Head of caudate nucleus (tissue), 42 donors: Measurements from ENCODE around the gene TBC1D17.

Experiments used
- DNase-seq, 42 donors: peaks; one replicate each; pipeline versions ENCODE4 v3.0.0 to v3.0.0-alpha.2; 2020 to 2021; ENCODE audit warnings: mixed read lengths in 7 of 42
- intact Hi-C: fragments of 100-400 bp; cut with DNase I; formaldehyde crosslinking; loops from one replicate; pipeline ENCODE4 v1.15.0; 2022

TBC1D17 gene

DNA sequence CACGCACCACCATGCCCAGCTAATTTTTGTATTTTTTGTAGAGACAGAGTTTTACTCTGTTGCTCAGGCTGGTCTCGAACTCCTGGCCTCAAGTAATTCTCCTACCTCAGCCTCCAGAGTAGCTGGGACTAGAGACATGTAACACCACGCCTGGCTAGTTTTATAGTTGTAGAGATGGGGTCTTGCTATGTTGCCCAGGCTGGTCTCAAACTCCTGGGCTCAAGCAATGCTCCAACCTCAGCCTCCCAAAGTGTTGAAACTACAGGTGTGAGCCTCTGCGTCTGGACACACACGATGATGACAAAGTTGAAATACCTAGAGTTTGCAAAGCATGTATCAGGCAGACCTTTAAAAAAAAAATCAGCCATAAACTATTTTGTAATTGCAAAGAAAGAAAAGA is 31.1 kb upstream of the TBC1D17 start:
- no peak for DNase-seq
- intact Hi-C loops = no loop called here

DNA sequence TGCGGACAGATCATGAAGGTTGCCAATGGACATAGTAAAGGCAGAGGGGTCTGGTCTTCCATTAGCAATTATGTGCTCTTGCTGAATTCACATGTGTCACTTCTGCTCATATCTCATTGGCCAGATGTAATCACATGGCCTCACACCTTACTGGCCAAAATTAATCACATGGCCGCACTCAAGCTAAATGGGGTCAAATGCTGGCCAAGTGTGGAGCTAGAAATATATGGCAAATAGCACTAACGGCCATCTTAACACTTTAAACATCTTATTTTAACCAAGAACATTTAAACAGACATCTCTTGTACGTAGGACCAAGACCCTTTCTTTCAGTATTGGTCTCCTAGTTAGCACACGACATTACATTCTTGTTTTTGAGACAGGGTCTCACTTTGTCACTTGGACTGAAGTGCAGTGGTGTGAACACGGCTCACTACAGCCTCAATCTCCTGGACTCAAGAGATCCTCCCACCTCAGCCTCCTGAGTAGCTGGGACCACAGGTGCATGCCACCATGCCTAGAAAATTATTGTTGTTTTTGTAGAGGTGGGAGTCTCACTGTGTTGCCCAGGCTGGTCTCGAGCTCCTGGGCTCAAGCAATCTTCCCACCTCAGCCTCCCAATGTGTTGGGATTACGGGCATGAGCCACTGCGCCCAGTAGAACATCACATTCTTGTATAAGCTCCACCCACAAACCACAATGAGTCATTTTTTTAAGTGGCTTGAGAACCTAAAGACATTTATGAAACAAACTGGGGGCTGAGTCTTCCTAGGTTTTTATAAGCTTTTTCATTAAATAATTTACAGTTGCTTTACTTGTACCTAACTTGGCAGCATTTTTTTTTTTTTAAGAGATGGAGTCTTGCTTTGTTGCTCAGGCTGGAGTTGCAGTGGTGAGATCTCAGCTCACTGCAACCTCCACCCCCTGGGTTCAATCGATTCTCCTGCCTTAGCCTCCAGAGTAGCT is 29.5 kb upstream of the TBC1D17 start:
- intact Hi-C loops = no loop called here

DNA sequence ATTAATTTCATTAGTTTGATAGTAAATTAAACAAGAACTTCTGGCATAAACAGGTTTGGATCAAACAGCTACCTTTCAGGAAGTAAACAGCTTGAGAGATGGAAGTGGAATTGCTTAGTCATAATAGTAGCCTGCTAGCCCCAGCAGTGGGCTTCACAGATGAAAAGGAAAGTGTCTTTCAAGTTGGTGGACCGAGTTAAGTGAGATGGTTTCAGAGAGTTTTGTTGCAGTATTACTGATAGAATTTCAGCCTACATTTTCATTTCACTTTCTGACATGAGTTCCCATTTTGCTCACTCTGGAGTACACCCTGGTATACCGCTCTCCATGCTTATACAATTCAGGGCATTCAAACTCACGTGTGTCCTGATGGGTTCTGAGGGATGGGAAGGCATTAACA is 28.6 kb upstream of the TBC1D17 start:
- intact Hi-C loops = no loop called here

More for the DNA sequence above, 29.5 kb upstream of the TBC1D17 start:
- no peak for DNase-seq

DNA sequence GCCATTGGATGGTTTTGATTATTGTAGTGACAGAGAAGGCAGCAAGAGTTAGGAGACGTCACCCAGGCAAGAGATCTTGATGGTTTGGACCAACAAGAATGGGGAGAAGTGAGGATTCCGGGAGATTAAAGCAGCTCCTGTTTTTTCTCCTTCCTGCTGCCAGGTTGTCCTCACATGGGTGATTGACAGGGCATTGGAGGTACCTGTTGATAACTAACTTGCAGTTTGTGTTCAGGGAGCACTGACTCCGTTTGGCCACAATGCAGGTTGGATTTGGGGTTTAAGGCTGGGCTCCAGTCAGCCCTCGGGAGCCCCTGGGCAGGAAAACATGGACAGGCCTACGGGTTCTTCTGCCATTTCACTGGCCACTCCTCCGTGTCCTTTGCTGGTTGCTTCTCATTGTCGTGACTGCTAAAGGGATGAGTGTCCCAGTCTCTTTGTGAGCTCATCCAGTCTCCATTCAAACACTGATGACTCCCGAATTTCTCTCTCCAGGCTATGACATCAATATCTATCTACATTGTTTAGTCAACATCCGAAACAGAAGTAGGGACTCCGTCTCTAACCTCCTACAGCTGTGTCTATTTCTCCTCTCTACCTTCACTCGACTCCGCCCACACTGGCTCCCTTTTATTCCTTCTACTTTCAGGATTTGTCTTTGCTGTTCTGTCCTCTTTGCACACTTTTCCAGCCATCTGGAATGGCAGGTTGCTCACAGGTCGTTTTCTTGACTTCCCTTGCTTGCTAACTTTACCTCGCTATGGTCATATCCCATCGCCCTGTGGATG is 27.9 kb upstream of the TBC1D17 start:
- no peak for DNase-seq
- intact Hi-C loops = loop anchor here (5.0 kb wide), 1 partner anchor 32 kb away; the partner anchor contains the start of gene MED25

More for the DNA sequence above, 28.6 kb upstream of the TBC1D17 start:
- DNase-seq = no peak

DNA sequence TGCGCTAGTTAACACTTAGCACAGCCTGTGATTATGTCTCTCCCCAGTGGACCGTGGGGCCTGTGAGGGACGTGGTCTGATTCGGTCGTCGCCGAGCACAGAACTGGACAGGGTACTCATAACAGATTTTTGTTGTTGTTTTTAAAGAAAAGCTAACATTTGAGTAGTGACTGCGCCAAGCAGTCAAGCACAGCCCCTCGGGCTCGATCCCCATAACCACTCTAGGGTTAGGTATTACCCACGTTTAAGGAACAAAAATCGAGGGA is 27.3 kb upstream of the TBC1D17 start:
- intact Hi-C loops = loop anchor here (5.0 kb wide), 1 partner anchor 33 kb away; the partner anchor contains the start of gene MED25
- no peak for DNase-seq

DNA sequence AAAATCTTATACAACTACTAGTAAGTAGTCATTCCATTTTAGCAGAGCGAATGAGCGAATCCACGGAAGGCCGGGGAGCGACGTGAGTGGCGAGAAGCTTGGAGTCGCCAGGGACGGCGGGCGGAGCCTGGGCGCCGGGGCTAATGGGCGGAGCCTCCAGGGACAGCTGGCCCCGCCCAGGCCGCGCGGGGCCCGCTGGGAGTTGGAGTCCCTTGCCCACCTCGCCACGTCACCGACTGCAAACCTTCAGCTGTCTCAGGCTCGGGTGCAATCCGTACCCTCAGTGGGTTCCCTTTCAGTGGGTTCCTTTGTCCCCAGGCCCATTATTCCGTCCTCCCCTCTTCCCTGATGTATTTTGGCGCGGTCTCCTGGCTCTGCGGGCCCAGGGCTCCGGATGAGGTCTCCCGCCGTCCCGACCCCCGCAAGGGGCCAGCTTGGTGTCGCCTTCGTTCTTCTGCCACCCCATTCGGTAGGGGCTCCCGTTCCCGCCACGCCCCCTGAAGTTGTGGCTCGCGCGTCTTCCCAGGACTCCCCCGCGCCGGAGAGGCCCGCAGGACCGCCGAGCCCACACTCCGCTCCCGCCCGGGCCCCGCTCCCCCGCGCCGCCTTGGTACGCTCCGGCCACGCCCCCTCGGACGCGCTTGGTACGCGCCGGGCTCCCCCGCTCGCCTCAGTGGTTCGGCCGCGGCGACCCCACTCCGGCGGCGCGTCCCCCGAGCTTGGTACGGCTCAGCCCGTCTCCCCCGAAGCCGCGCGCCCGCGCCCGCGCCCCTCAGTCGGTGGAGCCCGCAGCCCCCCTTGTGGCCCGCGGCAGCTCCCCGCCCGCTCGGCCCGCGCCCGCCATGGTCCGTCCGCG is 26.8 kb upstream of the TBC1D17 start, which contains the start of gene PTOV1:
TSS of gene PTOV1 (plus strand) at position 673 of the 856 bp plus-strand sequence.
- intact Hi-C loops = loop anchor here (5.0 kb wide), 1 partner anchor 33 kb away; the partner anchor contains the start of gene MED25
- peak; percentile 86 to 98 (median 95) for DNase-seq

DNA sequence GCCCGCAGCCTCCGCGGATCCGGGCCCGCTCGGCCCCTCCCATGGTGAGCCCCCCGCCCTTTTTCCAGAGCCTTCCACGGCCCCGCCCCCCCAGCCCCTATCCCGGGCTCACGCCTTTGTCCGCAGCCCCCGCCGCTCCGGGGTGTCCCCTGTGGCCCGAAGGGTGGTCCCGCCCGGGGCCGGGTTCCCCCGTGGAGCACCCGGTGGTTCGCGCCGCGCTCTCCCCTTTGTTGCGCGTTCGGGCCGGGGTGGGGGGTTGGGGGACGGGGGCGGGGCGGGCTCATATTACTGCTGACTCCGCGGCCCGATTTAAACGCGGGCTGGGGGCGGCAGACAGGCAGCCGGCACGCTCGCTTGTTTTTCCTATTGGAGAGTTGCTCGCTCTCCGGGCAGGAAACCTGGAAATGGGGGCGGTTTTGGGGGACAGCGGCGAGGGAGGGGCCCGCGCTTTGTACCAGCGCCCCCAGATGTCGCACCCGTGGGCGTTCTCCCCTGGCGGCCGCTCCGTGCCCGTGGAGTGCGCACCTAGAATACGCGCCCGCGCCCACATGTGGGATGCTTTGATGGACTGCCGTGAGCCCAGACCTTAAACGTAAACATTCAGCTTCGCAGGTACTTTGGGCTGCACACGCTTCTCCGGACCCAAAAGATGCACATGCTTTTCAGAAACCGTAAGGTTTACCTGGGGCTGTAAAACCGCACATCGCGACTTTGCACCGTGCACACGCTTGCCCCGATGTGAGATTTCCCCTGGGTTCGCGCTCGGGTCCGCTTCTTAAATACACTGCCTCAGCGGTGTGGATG is 25.8 kb upstream of the TBC1D17 start:
- intact Hi-C loops = loop anchor here (5.0 kb wide), 1 partner anchor 34 kb away; the partner anchor contains the start of gene MED25

DNA sequence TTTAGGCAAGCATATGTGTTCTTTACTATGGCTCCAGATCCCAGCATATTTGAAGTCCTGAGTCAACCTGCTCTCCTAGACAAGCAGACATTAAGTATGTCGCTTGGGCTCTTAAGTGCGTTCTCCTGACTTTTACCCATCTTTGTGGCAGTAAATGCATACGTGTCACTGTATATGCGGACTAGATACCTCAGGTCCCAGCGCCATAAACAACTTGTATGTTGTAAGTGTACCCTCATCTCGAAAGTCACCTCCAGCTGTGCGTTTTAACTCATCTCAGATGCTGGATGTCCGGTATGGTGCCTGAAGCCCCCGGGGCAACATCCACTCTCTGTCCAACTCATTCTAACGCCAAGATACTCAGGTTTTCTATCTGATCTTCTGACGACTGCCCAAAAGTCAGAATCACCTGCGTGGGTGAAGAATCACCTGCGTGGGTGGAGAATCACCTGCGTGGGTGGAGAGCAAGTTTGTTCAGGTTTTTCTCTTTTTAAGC is 24.8 kb upstream of the TBC1D17 start:
- DNase-seq = no peak
- intact Hi-C loops = loop anchor here (5.0 kb wide), 1 partner anchor 35 kb away; the partner anchor contains the start of gene MED25

More for the DNA sequence above, 25.8 kb upstream of the TBC1D17 start:
- DNase-seq = peak in 18 of 42 donors; percentile 17 to 69 (median 49)

DNA sequence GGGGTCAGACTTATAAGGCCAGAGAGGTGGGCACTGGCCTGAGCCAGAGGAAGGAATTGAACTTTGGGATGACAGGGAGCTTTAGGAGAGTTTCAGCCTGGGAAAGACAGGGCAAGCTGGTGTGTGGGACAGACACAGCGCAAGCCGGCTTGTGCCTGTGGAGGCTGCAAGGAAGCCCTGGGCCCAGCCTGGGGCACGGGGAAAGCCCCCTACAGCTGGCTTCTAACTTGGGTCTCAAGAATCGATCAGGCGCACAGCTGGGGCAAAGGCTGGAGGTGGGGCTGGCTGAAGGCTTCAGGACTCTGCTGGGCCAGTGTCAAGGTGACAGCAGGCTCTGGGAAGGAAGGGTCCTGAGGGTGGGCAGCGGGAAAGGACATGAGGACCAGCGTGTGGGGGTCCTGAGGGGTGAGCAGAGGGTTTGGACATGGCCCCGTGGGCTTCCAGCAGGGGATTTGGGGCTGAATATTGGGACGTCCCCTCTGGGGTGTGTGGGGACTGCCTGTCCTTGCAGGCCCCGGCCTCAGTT is 23.6 kb upstream of the TBC1D17 start:
- intact Hi-C loops = loop anchor here (5.0 kb wide), 1 partner anchor 37 kb away; the partner anchor contains the start of gene MED25
- DNase-seq = no peak

DNA sequence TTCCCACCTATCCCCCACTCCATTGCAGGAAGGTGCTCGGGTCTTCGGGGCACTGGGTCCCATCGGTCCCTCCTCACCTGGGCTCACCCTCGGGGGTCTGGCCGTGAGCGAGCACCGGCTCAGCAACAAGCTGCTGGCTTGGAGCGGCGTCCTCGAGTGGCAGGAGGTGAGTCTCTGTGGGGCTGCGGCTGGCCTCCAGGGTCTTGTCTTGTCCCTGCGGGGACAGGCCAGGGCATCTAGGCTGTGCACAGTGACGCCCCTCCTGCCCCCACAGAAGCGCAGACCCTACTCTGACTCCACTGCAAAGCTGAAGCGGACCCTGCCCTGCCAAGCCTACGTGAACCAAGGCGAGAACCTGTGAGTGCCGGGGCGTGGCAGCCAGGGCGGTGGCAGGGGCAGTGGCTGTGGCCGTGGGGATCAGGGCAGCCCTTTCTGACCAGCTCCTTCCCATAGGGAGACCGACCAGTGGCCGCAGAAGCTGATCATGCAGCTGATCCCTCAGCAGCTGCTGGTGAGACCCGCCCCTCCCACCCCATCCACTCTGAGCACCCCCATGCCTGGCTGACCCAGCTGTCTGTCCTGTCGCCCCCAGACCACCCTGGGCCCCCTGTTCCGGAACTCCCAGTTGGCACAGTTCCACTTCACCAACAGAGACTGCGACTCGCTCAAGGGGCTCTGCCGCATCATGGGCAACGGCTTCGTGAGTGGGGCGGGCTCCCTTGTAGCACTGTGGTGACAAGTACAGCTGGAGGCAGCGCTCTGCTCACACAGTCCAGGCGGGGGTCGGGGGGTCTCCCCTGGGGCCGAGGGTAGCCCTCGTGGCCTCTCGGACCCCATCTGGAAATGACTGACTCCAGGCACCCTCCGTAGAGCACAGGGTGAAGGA is 22.9 kb upstream of the TBC1D17 start:
- no peak for DNase-seq
- intact Hi-C loops = loop anchor here (5.0 kb wide), 1 partner anchor 37 kb away; the partner anchor contains the start of gene MED25

DNA sequence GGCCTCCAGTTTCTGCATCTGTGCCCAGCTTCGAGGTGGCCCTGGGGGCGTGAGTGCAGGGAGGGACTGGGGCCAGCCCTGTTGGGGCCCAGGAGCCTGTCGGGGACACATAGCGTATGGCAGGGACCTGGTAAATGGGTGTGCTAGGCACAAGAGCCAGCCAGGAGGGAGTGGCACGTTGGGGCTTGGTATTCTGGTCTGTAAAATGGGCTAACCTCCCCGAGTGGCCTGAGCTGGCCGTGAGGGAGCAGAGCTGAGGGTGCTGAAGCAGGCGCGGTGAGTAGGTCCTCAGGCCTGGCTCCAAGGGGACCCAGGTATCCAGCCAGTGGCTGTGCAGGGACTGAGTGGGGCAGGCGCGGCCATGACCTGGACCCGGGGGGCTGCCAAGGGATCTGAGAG is 22.2 kb upstream of the TBC1D17 start:
- no peak for DNase-seq
- intact Hi-C loops = no loop called here

DNA sequence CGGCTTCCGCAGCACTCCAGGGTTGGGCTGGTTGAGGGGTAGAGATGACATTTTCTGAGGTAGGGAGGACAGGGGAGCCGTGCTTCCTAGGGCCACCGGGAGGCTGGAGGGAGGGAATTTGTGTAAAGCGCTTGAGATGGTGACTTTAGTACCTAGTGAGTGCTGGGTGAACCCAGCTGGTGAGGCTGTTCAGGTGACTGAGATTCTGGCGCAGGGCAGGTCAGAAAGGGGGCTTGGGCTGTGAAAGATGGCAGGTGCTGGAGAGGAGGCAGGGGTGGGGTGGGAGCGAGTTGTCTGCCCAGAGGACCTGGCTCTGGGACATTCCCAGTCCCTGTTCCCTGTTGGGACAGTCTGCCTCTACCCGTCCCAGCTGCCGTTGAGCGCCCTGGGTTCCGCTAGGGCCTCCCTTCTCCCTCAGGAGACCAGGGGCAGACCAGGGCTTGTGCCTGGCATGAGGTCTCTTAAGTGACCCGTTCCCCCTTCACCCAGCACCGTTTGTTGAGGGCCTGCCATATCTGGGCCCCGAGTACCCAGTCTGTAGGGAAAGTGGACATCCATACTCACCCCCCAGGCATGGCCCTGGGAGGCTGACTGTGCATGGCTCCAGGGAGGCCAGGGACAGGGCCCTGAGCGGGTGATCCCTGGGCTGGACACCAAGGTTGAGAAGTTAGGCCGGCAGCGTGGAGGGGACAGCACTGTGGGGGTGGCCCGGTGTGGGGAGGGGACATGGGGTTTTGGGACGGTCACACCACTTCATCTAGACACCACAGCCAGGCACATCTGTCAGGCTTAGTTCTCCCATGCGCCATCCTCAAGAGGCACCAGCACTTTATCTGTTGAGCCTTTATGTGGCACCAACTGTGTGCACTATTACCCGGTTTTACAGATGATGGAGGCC is 21.6 kb upstream of the TBC1D17 start:
- no peak for DNase-seq
- intact Hi-C loops = no loop called here

DNA sequence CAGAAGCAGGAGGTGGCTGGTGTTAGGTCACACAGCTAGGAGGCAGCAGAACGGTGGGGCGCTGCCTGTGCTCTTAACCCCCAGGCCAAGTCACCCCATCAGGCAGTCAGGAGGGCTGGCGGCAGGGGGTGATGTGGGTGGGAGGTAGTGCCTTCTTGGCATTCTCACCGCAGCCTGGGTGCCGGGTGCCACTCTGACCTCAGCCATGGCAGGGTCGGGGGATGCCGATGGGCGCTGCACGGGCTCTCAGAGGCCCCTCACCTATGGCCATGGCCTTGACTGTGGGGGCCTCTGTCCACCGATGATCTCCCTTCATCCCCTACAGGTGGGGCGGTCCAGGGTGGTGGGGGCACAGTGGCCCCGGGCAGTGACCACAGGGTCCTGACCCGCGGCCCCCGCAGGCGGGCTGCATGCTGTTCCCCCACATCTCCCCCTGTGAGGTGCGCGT is 20.9 kb upstream of the TBC1D17 start:
- DNase-seq = no peak

DNA sequence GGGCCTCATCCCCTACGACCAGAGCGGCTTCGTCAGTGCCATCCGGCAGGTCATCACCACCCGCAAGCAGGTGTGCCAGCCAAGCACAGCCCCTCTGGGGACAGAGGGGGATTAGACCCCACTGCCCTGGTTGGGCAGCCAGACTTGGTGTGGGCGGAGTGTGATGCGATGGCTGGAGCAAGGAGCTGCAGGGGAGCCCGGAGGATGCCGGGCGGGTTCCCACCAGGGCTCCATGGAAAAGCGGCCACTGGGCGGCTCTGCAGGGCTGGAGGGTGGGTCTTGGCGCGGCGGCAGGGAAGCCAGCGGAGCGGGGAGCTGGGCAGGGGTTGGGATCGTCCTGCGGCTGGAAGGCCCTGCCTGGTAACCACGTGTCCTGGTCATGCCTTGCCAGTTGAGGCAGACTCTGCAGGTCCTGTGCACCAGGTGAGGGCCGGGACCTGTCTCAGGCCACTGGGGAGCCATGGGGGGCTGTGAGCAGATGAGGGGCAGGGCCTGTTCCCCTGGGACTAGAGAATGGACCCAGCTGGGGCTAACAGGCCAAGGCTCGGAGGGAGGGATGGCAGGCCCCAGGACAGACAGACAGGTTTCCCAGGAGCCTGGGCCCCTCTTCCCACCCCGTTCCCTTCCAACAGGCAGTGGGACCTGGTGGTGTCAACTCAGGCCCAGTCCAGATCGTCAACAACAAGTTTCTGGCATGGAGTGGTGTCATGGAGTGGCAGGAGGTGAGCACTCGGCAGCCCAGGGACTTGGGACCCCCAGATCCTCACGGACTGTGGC is 20.3 kb upstream of the TBC1D17 start:
- DNase-seq = no peak
- intact Hi-C loops = no loop called here

More for the DNA sequence above, 20.9 kb upstream of the TBC1D17 start:
- intact Hi-C loops = no loop called here

DNA sequence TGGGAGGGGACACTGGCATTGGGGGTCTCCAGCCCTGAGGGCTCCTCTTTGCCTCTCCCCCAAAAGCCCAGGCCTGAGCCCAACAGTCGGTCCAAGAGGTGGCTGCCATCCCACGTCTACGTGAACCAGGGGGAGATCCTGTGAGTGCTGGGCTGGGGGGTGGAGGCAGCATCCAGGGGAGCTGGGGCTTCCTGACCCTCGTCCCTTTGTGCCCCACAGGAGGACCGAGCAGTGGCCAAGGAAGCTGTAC is 19.7 kb upstream of the TBC1D17 start:
- no peak for DNase-seq
- intact Hi-C loops = no loop called here
